Nephron (organoid): ENCODE measurements around the gene CKAP4.

Experiments
- H3K27ac Mint-ChIP-seq, 3 experiments: 2 replicates each; pipeline ENCODE4 v1.8.0; 2020; ENCODE audit warnings: mixed read lengths in 3 of 3, mild to moderate bottlenecking in 2 of 3, moderate library complexity in 1 of 3
- H3K27me3 Mint-ChIP-seq: 2 replicates; pipeline ENCODE4 v1.8.0; 2021; ENCODE audit warnings: low read depth, mild to moderate bottlenecking, moderate library complexity, mixed read lengths
- H3K36me3 Mint-ChIP-seq: 2 replicates; pipeline ENCODE4 v1.8.0; 2020; ENCODE audit warnings: low read depth, mixed read lengths
- H3K4me1 Mint-ChIP-seq: 2 replicates; pipeline ENCODE4 v1.8.0; 2020; ENCODE audit warnings: mixed read lengths
- H3K4me3 Mint-ChIP-seq, 3 experiments: 2 replicates each; pipeline ENCODE4 v1.8.0; 2020; ENCODE audit warnings: mild to moderate bottlenecking in 3 of 3, mixed read lengths in 3 of 3, moderate library complexity in 2 of 3
- H3K9me3 Mint-ChIP-seq: 2 replicates; pipeline ENCODE4 v1.8.0; 2020; ENCODE audit warnings: mixed read lengths
- TF ChIP-seq, protein P1 (sequence below), 3 experiments: fragments of 200-600 bp; sonication (generic); IDR thresholded peaks; one replicate each; pipeline ENCODE4 v1.5.0; 2021; ENCODE audit warnings: antibody characterized with exemption in 3 of 3; ENCODE audit not compliant: unreplicated experiment in 3 of 3

CKAP4 gene

DNA sequence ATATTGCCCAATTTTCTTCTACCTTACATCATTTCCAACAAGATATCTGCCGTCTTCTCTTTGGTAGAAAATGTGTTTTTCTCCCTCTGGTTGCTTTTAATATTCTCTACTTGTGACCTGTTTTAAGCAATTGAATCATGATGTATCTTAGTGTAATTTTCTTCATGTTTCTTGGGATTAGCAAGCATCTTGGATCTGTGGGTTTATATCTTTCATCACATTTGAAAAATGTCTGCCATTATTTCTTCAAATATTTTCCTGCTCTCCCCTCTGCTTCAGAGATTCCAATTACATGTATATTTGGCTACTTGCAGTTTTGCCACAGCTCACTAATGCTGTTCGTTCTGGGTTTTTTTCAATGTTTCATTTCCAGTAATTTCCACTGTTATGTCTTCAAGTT is 30.1 kb downstream of the CKAP4 start:
- H3K4me1 Mint-ChIP-seq = peaks cover 6% of the 10 kb centered on the region

GRCh38 chr12:106214571-106214970 is 33.2 kb downstream of the CKAP4 start:
- TF ChIP-seq, protein P1, sequence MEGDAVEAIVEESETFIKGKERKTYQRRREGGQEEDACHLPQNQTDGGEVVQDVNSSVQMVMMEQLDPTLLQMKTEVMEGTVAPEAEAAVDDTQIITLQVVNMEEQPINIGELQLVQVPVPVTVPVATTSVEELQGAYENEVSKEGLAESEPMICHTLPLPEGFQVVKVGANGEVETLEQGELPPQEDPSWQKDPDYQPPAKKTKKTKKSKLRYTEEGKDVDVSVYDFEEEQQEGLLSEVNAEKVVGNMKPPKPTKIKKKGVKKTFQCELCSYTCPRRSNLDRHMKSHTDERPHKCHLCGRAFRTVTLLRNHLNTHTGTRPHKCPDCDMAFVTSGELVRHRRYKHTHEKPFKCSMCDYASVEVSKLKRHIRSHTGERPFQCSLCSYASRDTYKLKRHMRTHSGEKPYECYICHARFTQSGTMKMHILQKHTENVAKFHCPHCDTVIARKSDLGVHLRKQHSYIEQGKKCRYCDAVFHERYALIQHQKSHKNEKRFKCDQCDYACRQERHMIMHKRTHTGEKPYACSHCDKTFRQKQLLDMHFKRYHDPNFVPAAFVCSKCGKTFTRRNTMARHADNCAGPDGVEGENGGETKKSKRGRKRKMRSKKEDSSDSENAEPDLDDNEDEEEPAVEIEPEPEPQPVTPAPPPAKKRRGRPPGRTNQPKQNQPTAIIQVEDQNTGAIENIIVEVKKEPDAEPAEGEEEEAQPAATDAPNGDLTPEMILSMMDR (IDR thresholded peaks at IDR 0.05; ENCODE audit: unreplicated experiment in 3 of 3) = no peak
- Mint-ChIP-seq H3K4me1 (peaks cover 6% of the 10 kb centered on the region), H3K27me3 (peaks cover 5% of the 10 kb centered on the region), H3K27ac (peak overlapping the region in 2 of 3 experiments; percentile 61 to 64), H3K9me3 (peaks cover 46% of the 10 kb centered on the region), H3K36me3 (peaks cover 18% of the 10 kb centered on the region), H3K4me3 (no peak overlapping the region)

More for the DNA sequence above, 30.1 kb downstream of the CKAP4 start:
- TF ChIP-seq, protein P1 (IDR thresholded peaks at IDR 0.05; ENCODE audit: unreplicated experiment in 3 of 3) = no peak
- peaks cover 9% of the 10 kb centered on the region for H3K27me3 Mint-ChIP-seq
- H3K27ac Mint-ChIP-seq = no peak overlapping the region
- H3K36me3 Mint-ChIP-seq = peaks cover 18% of the 10 kb centered on the region
- no peak overlapping the region for H3K4me3 Mint-ChIP-seq
- H3K9me3 Mint-ChIP-seq = peaks cover 33% of the 10 kb centered on the region

- peaks cover 5% of the 10 kb centered on the region for H3K27me3 Mint-ChIP-seq
- peaks cover 41% of the 10 kb centered on the region for H3K9me3 Mint-ChIP-seq
- peaks cover 6% of the 10 kb centered on the region for H3K4me1 Mint-ChIP-seq
- TF ChIP-seq, protein P1 (IDR thresholded peaks at IDR 0.05; ENCODE audit: unreplicated experiment in 3 of 3) = no peak
- peaks cover 14% of the 10 kb centered on the region for H3K36me3 Mint-ChIP-seq
- H3K4me3 Mint-ChIP-seq = no peak overlapping the region
- peak overlapping the region in 1 of 3 experiments; percentile 41 for H3K27ac Mint-ChIP-seq
Observed at GRCh38 chr12:106213662-106214061, 34.2 kb downstream of the CKAP4 start.

GRCh38 chr12:106211973-106212372 is 35.8 kb downstream of the CKAP4 start:
- Mint-ChIP-seq H3K27ac (no peak overlapping the region), H3K9me3 (peaks cover 40% of the 10 kb centered on the region), H3K4me1 (peaks cover 6% of the 10 kb centered on the region), H3K36me3 (peaks cover 13% of the 10 kb centered on the region), H3K27me3 (peaks cover 13% of the 10 kb centered on the region), H3K4me3 (no peak overlapping the region)
- TF ChIP-seq, protein P1 (IDR thresholded peaks at IDR 0.05; ENCODE audit: unreplicated experiment in 3 of 3) = no peak

DNA sequence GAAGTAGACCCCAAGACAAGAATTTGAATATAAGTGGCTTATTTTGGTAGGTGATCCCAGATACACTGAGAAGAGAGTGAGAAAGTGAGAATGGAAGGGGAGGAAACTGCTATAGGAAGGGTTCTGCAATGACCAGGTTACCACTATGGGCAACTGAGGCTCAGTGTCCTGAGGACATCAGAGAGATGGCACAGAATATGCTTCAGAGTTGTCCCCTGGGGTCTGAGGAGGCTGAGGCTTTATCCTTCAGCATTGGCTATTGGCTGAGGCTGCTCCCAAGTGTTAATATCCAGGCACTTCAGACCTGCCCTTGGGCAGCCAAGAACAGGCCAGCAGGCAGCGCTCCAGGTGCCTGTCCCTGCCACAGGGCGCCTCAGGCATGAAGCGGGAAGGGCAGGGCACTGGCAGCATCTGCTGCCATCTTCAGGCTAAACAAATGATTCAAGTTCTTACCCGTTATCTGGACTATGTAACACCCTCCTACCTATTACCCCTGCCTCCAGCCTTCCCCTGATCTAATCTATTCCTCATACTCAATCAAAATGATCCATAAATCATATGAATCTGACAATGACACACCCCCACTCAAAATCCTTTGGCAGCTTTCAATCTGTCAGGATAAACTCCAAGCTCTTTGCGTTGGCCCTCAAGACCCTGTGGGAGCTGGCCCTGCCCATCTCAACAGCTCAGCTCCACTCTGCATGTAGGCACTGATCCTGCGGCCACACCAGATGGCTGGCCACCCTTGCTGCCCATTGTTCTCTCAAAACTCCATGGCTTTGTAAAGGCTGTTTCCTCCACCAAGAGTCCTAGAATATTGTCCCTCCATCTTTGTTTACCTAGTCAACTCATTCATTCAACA is 42.4 kb downstream of the CKAP4 start:
- Mint-ChIP-seq H3K4me3 (no peak overlapping the region), H3K4me1 (no peaks in the 10 kb centered on the region), H3K27me3 (peaks cover 8% of the 10 kb centered on the region), H3K9me3 (peaks cover 34% of the 10 kb centered on the region), H3K36me3 (peaks cover 11% of the 10 kb centered on the region), H3K27ac (no peak overlapping the region)
- TF ChIP-seq, protein P1 (IDR thresholded peaks at IDR 0.05; ENCODE audit: unreplicated experiment in 3 of 3) = no peak

- Mint-ChIP-seq H3K9me3 (peaks cover 26% of the 10 kb centered on the region), H3K36me3 (peaks cover 11% of the 10 kb centered on the region), H3K4me3 (no peak overlapping the region), H3K27ac (no peak overlapping the region), H3K27me3 (peaks cover 8% of the 10 kb centered on the region), H3K4me1 (no peaks in the 10 kb centered on the region)
- TF ChIP-seq, protein P1 (IDR thresholded peaks at IDR 0.05; ENCODE audit: unreplicated experiment in 3 of 3) = no peak
Observed at GRCh38 chr12:106204312-106204711, 43.5 kb downstream of the CKAP4 start.
